NCI-H460 (cell line): Measurements from ENCODE around the gene ATRIP. TPM values are rescaled to one million over a fixed set of nuclear protein-coding genes. Genes with fewer than 3 reads are reported as not detected.
A peak's percentile ranks its signal among the peaks of the same experiment; 100 is the strongest.
"Not testable (repeated sequence)": the region's sequence is repeated elsewhere in the genome, so short reads cannot be mapped to it uniquely, and the experiment has no call there.

ENCODE experiments used
- DNase-seq: peaks from one replicate; pipeline ENCODE4 v3.0.0-alpha.2; 2016; ENCODE audit warnings: low read depth; ENCODE audit errors: extremely low read depth
- polyA plus RNA-seq: library from polyadenylated mRNA; depleted of rRNA; stranded (reverse); fragments of >200 nt; gene quantifications from 2 replicates; pipeline ENCODE4 v1.2.3, GENCODE V29; 2014; cell fraction: nucleus; rRNA removed
- total RNA-seq: library from RNA; depleted of rRNA; stranded (reverse); fragments of >200 nt; shearing (Covaris generic); gene quantifications from 2 replicates; pipeline ENCODE4 v1.2.3, GENCODE V29; 2014; rRNA removed

ATRIP gene
- total RNA-seq, result 5.6 and 5.9 TPM in 2 replicates
- 17.9 and 19.7 TPM in 2 replicates for polyA plus RNA-seq

GRCh38 chr3:48446425-48447193, at the start of gene ATRIP:
TSS of gene ATRIP (plus strand) at chr3:48446737. CDS start at chr3:48446846, 109 bp downstream.
- peak; percentile 77 for DNase-seq

DNA sequence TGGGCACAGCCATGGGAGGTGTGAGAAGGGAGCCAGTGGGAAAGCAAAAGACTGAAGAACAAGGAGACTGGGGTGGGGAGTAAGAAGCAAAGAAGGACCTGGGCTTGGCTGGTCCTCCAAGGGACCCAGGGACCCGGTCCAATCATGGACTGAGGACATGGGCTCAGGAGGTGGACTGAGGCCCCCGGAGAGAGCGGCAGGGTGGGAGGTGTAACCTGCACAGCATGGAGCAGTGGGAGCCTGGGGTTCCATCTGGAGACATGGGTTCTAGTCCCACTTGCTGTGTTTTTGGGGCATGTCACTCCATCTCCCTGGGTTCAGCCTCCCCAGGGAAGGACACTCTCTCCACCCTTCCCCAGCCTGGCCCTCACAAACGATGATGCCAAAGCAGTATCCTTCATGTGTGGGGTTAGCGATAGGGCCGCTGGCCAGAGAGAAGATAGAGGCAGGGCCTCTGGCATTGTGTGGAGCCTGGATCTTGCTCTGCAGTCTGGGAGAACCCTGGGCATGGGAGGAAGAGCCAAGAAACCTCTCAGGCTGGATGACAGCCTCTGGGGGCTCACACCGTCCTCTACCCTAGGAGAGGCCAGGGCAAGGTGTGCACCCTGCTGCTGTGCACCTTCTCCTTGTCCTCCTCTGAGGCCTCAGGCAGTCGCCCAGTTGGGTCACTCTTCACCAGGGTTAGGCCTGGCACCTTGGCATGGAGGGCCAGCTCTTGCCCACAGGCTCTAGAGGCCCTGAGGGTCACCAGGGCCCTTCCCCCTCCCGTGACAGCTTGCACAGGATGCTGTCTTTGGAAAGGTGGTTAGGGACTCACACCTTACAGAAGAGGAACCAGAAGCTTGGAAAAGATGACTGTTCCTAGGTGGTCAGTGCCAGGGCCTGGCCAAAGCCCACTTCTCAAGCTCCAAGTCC, 48.5 kb upstream of the ATRIP start:
- DNase-seq, result no peak

- DNase-seq, result no peak
Observed at GRCh38 chr3:48398701-48399386, 47.7 kb upstream of the ATRIP start.

- DNase-seq, result no peak
Observed at GRCh38 chr3:48399387-48400172, 47.0 kb upstream of the ATRIP start.

DNA sequence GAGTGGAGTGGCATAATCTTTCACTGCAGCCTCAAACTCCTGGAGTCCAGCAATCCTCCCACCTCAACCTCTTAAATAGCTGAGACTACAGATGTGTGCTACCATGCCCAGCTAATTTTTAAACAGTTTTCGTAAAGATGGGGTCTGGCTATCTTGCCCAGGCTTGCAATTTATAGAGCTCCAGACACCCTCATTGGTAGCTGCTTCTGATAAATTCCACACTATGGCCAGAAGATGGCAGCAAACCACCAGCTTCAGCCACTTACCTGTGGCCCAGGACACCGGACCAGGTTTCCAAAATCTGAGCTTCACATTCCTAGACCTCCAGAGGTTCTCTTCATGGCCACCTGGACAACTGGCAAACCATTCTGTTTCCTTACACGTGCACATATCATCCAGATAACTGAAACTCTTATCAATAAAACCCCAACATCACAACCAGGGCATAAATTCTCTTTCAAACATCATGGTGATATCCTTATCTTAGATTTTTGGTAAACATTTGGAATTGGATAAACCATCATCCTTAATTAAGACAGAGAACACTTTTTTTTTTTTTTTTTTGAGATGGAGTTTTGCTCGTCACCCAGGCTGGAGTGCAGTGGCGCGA, 45.6 kb upstream of the ATRIP start:
- DNase-seq, result peak; percentile 58

DNA sequence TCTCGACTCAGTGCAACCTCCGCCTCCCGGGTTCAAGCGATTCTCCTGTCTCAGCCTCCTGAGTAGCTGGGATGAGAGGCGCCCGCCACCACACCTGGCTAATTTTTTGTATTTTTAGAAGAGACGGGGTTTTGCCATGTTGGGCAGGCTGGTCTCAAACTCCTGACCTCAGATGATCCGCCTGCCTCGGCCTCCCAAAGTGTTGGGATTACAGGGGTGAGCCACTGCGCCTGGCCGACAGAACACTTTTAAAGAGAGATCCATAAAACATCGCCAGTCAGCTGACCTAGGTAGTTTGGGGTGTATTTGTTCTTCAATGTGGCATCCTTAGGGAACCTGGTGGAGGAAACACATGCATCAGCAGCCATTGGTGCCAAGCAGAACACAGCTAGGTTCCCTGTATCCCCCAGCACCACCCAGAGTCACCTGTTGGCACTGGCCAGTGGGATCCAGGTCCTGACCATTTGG, 45.1 kb upstream of the ATRIP start:
- not testable (repeated sequence) for DNase-seq

DNA sequence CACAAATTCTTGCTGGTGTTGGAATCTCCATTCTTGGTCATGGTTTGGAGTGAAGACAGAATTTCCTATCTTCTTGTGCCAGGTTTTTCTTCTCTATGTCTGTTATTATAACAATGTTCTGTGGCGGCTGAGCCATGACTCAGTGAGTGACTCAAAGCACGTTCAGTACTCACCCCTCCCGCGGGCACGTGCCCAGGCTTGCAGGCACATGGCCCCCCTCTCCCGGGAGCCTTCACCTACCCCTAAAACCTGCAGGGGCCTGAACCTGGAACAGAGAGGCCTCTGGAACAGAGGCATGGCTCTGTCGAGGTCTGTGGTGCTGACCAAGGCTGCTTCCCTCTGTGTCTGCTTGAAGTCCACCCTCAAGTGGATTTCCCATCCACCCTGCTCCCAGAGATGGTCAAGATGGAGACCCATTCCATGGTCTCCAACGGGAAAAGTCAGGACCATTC, 44.2 kb upstream of the ATRIP start:
- DNase-seq, result peak; percentile 2

GRCh38 chr3:48402907-48403306, 43.6 kb upstream of the ATRIP start:
- DNase-seq, result no peak

GRCh38 chr3:48403533-48404439, 42.8 kb upstream of the ATRIP start:
- no peak for DNase-seq

- DNase-seq, result no peak
Observed at GRCh38 chr3:48404440-48405342, 41.8 kb upstream of the ATRIP start.

- no peak for DNase-seq
Observed at GRCh38 chr3:48405343-48405881, 41.1 kb upstream of the ATRIP start.

DNA sequence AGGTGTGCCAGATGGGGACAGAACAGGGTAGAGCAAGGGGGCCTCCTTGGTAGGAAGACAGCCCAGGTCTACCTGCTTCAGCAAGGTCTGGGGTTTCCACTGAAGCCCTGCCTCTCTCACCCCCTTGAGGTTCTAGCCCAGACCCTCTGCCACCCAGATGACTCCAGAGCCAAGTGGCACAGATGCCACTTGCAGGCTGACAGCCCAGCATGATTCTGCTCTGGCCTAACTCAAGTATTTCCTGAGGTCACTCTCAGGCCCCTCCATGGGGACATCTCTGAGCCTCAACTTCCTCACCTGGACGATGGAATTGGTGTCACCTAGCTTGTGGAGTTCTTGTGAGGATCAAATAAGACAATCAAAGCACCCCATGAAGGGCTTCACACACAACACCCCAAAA, 40.6 kb upstream of the ATRIP start:
- no peak for DNase-seq

- no peak for DNase-seq
Observed at GRCh38 chr3:48406443-48407431, 39.8 kb upstream of the ATRIP start.

- DNase-seq, result no peak
Observed at GRCh38 chr3:48407542-48408099, 38.9 kb upstream of the ATRIP start.

GRCh38 chr3:48408823-48409281, 37.7 kb upstream of the ATRIP start:
- no peak for DNase-seq
